Measurements from ENCODE around the gene KCNK10. TPM values are rescaled to one million over a fixed set of nuclear protein-coding genes. Genes with fewer than 3 reads are reported as not detected.

Gene KCNK10
- polyA plus RNA-seq, 2 of the 4 experiments (the other 2 are of a cell fraction), result not detected

- no peak for DNase-seq (ENCODE audit: low read depth in 1 of 2, low spot score in 1 of 2)
- no peak for FAIRE-seq
- CTCF ChIA-PET, result interaction anchor here (1.0 to 2.4 kb wide), 2 partner anchors 12 to 20 kb away, joined by 3 to 13 read pairs; no protein-coding TSS in a partner anchor
- Histone ChIP-seq H3K4me1 (no peaks in the 10 kb centered on the region), H3K4me2 (no peak overlapping the region), H3K4me3 (no peak overlapping the region), H3K27ac (no peak overlapping the region), H3K9me3 (no peaks in the 10 kb centered on the region)
- POLR2A ChIA-PET, result no interaction called here
- no peak for ATAC-seq
- WGBS (ENCODE audit: missing lambda C conversion rate), result 56% methylated on average over 17 of the region's 17 CpGs
- no peak for TF ChIP-seq HOXB13 (CRISPR knock-in tag; IDR thresholded peaks at IDR 0.05; ENCODE audit: low read depth)
- no peak for TF ChIP-seq NR3C1 (IDR thresholded peaks at IDR 0.05)
- no peak for TF ChIP-seq HDAC2 (IDR thresholded peaks at IDR 0.05)
- TF ChIP-seq HEYL (CRISPR knock-in tag; IDR thresholded peaks at IDR 0.05), result no peak
- no peak for TF ChIP-seq JUN (IDR thresholded peaks at IDR 0.05)
- TF ChIP-seq ELK1 (IDR thresholded peaks at IDR 0.05; ENCODE audit: low read depth, low read length), result no peak
- TF ChIP-seq TFCP2L1 (CRISPR knock-in tag; IDR thresholded peaks at IDR 0.05), result no peak
- no peak for TF ChIP-seq PBX3 (IDR thresholded peaks at IDR 0.05)
- no peak for TF ChIP-seq SMC3 (IDR thresholded peaks at IDR 0.05)
- TF ChIP-seq CBX8 (IDR thresholded peaks at IDR 0.05), result no peak
- no peak for TF ChIP-seq RAD21 (conservative IDR thresholded peaks at IDR 0.05 in 1 of 2, IDR thresholded peaks at IDR 0.05 in 1 of 2)
- TF ChIP-seq NFE2L2 (conservative IDR thresholded peaks at IDR 0.05; ENCODE audit: low read length), result no peak
- no peak for TF ChIP-seq KDM1A (IDR thresholded peaks at IDR 0.05; ENCODE audit: low read depth)
- no peak for TF ChIP-seq GATA3 (IDR thresholded peaks at IDR 0.05; ENCODE audit: borderline replicate concordance)
- TF ChIP-seq BCL3 (IDR thresholded peaks at IDR 0.05), result no peak
- TF ChIP-seq RNF2 (IDR thresholded peaks at IDR 0.05; ENCODE audit: borderline replicate concordance, low read depth), result no peak
- no peak for TF ChIP-seq BHLHE40 (IDR thresholded peaks at IDR 0.05; ENCODE audit: low read depth, low read length)
- no peak for TF ChIP-seq SREBF2 (IDR thresholded peaks at IDR 0.05)
- no peak for TF ChIP-seq MAFK (IDR thresholded peaks at IDR 0.05; ENCODE audit: partially characterized antibody)
Observed at GRCh38 chr14:88209273-88209672, 113.8 kb downstream of the KCNK10 start.

- ATAC-seq (no peak), DNase-seq (ENCODE audit: low read depth in 1 of 2, low spot score in 1 of 2) (no peak), FAIRE-seq (no peak)
- H3K27ac ChIP-seq, result no peak overlapping the region
- TF ChIP-seq CTCF (IDR thresholded peaks at IDR 0.05), result no peak
- no peak for TF ChIP-seq NFE2L2 (conservative IDR thresholded peaks at IDR 0.05; ENCODE audit: low read length)
- no peak for TF ChIP-seq ZFP36 (IDR thresholded peaks at IDR 0.05; ENCODE audit: borderline replicate concordance, partially characterized antibody)
- TF ChIP-seq ELK1 (IDR thresholded peaks at IDR 0.05; ENCODE audit: low read depth, low read length), result no peak
- TF ChIP-seq POLR2AphosphoS2 (conservative IDR thresholded peaks at IDR 0.05; ENCODE audit: low read length), result no peak
- TF ChIP-seq FOSL2 (IDR thresholded peaks at IDR 0.05), result no peak
- TF ChIP-seq FOSL2 (CRISPR knock-in tag; IDR thresholded peaks at IDR 0.05), result no peak
- TF ChIP-seq ZC3H11A (IDR thresholded peaks at IDR 0.05), result no peak
- no peak for TF ChIP-seq NR3C1 (IDR thresholded peaks at IDR 0.05)
- no peak for TF ChIP-seq CBX8 (IDR thresholded peaks at IDR 0.05)
- TF ChIP-seq POLR2A (IDR thresholded peaks at IDR 0.05; ENCODE audit: low read length), result no peak
- TF ChIP-seq MAX (IDR thresholded peaks at IDR 0.05), result no peak
- TF ChIP-seq RARB (CRISPR knock-in tag; IDR thresholded peaks at IDR 0.05), result no peak
- no peak for TF ChIP-seq FOSB (CRISPR knock-in tag; IDR thresholded peaks at IDR 0.05)
- no peaks in the 10 kb centered on the region for H3K9me3 ChIP-seq
- no peaks in the 10 kb centered on the region for H3K4me1 ChIP-seq
- no peak overlapping the region for H3K4me2 ChIP-seq
- POLR2A ChIA-PET, result no interaction called here
- no peak overlapping the region for H3K4me3 ChIP-seq
- WGBS (ENCODE audit: missing lambda C conversion rate), result 58% methylated on average over 5 of the region's 5 CpGs
- CTCF ChIA-PET, result interaction anchor here (2.4 kb wide), 1 partner anchor 19 kb away, joined by 13 read pairs; no protein-coding TSS in a partner anchor
Observed at GRCh38 chr14:88208858-88209257, 114.2 kb downstream of the KCNK10 start.
